NB4 (cell line): ENCODE measurements around the gene S100A3.

Experiments
- POLR2A ChIP-seq: IDR thresholded peaks from 2 replicates; pipeline ENCODE4 v1.6.1; 2011; ENCODE audit warnings: mild to moderate bottlenecking; ENCODE audit not compliant: insufficient read length; ENCODE audit errors: extremely low read depth
- TF ChIP-seq, protein P1 (sequence below): IDR thresholded peaks from one replicate; pipeline ENCODE4 v1.5.1; 2012; ENCODE audit warnings: low read depth, low read length
- TF ChIP-seq, protein P2 (sequence below): IDR thresholded peaks from 2 replicates; pipeline ENCODE4 v1.6.1; 2011; ENCODE audit warnings: low read depth, low read length

DNA sequence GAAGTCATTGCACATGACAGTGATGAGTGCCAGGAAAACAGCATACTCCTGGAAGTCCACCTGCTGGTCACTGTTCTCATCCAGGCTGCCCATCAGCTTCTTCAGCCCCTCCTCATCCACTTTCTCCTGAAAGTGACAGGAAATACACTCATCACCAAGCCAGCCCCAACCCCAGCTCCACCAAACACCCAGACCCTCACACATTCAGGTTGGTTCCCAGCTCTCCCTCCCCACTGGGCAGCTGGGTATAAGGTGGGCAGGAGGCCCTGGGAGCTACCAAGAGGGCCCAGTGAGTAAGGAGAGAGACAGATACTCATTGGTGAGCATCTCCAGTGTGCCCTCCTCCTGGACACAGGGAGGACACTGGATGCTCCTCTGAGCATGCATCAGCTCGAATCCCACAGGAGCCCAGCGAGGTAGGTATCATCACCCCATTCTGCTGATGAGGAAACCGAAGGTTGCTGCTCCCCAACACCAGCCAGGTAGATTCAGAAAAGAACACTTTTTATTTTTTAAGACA is 12.5 kb upstream of the S100A3 start:
- TF ChIP-seq, protein P1, sequence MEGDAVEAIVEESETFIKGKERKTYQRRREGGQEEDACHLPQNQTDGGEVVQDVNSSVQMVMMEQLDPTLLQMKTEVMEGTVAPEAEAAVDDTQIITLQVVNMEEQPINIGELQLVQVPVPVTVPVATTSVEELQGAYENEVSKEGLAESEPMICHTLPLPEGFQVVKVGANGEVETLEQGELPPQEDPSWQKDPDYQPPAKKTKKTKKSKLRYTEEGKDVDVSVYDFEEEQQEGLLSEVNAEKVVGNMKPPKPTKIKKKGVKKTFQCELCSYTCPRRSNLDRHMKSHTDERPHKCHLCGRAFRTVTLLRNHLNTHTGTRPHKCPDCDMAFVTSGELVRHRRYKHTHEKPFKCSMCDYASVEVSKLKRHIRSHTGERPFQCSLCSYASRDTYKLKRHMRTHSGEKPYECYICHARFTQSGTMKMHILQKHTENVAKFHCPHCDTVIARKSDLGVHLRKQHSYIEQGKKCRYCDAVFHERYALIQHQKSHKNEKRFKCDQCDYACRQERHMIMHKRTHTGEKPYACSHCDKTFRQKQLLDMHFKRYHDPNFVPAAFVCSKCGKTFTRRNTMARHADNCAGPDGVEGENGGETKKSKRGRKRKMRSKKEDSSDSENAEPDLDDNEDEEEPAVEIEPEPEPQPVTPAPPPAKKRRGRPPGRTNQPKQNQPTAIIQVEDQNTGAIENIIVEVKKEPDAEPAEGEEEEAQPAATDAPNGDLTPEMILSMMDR = no peak
- TF ChIP-seq POLR2A = no peak
- TF ChIP-seq, protein P2, sequence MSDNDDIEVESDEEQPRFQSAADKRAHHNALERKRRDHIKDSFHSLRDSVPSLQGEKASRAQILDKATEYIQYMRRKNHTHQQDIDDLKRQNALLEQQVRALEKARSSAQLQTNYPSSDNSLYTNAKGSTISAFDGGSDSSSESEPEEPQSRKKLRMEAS = no peak
